ENCODE results near the gene SMARCC1.

DNA sequence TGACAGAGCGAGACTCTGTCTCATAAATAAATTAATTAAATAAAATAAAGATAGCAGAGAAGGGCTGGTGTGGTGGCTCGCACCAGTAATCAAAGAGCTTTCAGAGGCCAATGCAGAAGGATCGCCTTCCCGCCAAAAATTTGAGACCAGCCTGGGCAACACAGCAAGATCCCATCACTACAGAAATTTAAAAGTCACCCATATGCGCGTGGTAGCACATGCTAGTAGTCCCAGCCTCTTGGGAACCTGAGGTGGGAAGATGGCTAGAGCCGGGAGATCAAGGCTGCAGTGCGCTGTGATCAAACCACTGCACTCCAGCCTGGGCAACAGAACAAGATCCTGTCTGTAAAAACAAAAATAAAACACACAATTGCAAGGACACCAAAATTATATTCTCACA, 9.6 kb downstream of the SMARCC1 start:
- TF ChIP-seq, protein P1, sequence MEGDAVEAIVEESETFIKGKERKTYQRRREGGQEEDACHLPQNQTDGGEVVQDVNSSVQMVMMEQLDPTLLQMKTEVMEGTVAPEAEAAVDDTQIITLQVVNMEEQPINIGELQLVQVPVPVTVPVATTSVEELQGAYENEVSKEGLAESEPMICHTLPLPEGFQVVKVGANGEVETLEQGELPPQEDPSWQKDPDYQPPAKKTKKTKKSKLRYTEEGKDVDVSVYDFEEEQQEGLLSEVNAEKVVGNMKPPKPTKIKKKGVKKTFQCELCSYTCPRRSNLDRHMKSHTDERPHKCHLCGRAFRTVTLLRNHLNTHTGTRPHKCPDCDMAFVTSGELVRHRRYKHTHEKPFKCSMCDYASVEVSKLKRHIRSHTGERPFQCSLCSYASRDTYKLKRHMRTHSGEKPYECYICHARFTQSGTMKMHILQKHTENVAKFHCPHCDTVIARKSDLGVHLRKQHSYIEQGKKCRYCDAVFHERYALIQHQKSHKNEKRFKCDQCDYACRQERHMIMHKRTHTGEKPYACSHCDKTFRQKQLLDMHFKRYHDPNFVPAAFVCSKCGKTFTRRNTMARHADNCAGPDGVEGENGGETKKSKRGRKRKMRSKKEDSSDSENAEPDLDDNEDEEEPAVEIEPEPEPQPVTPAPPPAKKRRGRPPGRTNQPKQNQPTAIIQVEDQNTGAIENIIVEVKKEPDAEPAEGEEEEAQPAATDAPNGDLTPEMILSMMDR (IDR thresholded peaks at IDR 0.05 in 8 of 11, conservative IDR thresholded peaks at IDR 0.05 in 3 of 11), result no peak
- no peak for TF ChIP-seq POLR2A (IDR thresholded peaks at IDR 0.05)

All from spleen (tissue), 7 donors.